GM12878 (cell line): ENCODE data around the gene RPL27. TPM values are rescaled to one million over a fixed set of nuclear protein-coding genes. Genes with fewer than 3 reads are reported as not detected.

ENCODE experiments used
- ATAC-seq: fragments of 200-7000 bp; cut with Tn5 transposase; 3 replicates; pipeline ENCODE4 v1.9.1; 2020; ENCODE audit warnings: mild to moderate bottlenecking, moderate library complexity
- BruUV-seq: library from RNA; stranded (reverse); fragments of 400-500 nt; replicated peaks from 2 replicates; lab custom pipeline; 2021; lab: Mats Ljungman, UMichigan
- CTCF ChIA-PET: fragments of 300-600 bp; sonication (Branson Sonifier 250); formaldehyde crosslinking; extraction: SDS; loops from one replicate; lab custom pipeline; 2021; ENCODE audit warnings: inconsistent platforms; lab: Yijun Ruan, JAX
- POLR2A ChIA-PET: fragments of 350-600 bp; formaldehyde crosslinking; extraction: SDS; loops from one replicate; lab custom pipeline; 2021; ENCODE audit warnings: inconsistent platforms; lab: Charles Lee
- RAD21 ChIA-PET: fragments of 300-600 bp; sonication (Branson Sonifier 250); formaldehyde crosslinking; loops from one replicate; lab custom pipeline; 2023; ENCODE audit warnings: antibody characterized with exemption; ENCODE audit not compliant: unreplicated experiment; lab: Charles Lee
- SMC1A ChIA-PET: fragments of 300-600 bp; sonication (Branson Sonifier 250); formaldehyde crosslinking; loops from one replicate; lab custom pipeline; 2023; ENCODE audit not compliant: unreplicated experiment, uncharacterized antibody; lab: Charles Lee
- DNase-seq: peaks from one replicate; pipeline ENCODE4 v3.0.0-alpha.2; 2011; ENCODE audit warnings: low read depth, low spot score
- FAIRE-seq: peaks from 3 replicates; lab custom pipeline; 2011; peaks lifted over from hg19 to GRCh38; lab: Jason Lieb, UNC
- H2AFZ ChIP-seq: 2 replicates; pipeline ENCODE4 v1.6.0; 2011; ENCODE audit warnings: low read depth, low read length, control low read depth; ENCODE audit not compliant: control insufficient read depth
- H3K27ac ChIP-seq: 2 replicates; pipeline ENCODE4 v1.5.1; 2011; ENCODE audit warnings: control low read depth; ENCODE audit not compliant: control insufficient read depth, insufficient read depth
- H3K27me3 ChIP-seq, 2 experiments: replicated peaks in 1 of 2; 2 replicates each; pipeline versions ENCODE4 v1.6.0 to v1.6.1; 2011; ENCODE audit warnings: low read length in 1 of 2; ENCODE audit not compliant: control insufficient read depth in 2 of 2, insufficient read depth in 2 of 2
- H3K36me3 ChIP-seq, 2 experiments: 2 replicates each; pipeline ENCODE4 v1.5.1; 2011; ENCODE audit warnings: low read length in 1 of 2; ENCODE audit not compliant: control insufficient read depth in 2 of 2, insufficient read depth in 2 of 2
- H3K4me1 ChIP-seq: 2 replicates; pipeline ENCODE4 v1.6.1; 2011; ENCODE audit warnings: mild to moderate bottlenecking, low read length, moderate library complexity, mixed read lengths; ENCODE audit not compliant: control insufficient read depth, insufficient read depth
- H3K4me2 ChIP-seq: 2 replicates; pipeline ENCODE4 v1.6.0; 2011; ENCODE audit warnings: control low read depth; ENCODE audit not compliant: control insufficient read depth, insufficient read depth
- H3K4me3 ChIP-seq: fragments of 200-600 bp; sonication (generic); 2 replicates; pipeline ENCODE4 v1.5.1; 2016
- H3K79me2 ChIP-seq: 2 replicates; pipeline ENCODE4 v1.6.0; 2011; ENCODE audit warnings: low read length; ENCODE audit not compliant: control insufficient read depth, insufficient read depth
- H3K9ac ChIP-seq: 2 replicates; pipeline ENCODE4 v1.8.0; 2011; ENCODE audit warnings: low read length, control low read depth, mixed read lengths; ENCODE audit not compliant: control insufficient read depth, insufficient read depth
- H3K9me3 ChIP-seq: replicated peaks from 3 replicates; pipeline ENCODE4 v1.5.1; 2011; ENCODE audit warnings: mild to moderate bottlenecking, low read length; ENCODE audit not compliant: control insufficient read depth, insufficient read depth
- H4K20me1 ChIP-seq: 2 replicates; pipeline ENCODE4 v1.6.0; 2011; ENCODE audit not compliant: control insufficient read depth, insufficient read depth
- BHLHE40 ChIP-seq, 2 experiments: fragments of 450-650 bp in 1 of 2; IDR thresholded peaks; 2 replicates each; pipeline ENCODE4 v1.6.1; 2011 to 2017; ENCODE audit warnings: low read depth in 2 of 2, borderline replicate concordance in 1 of 2, improper control_type of control experiment in 1 of 2, low read length in 1 of 2, mild to moderate bottlenecking in 1 of 2
- GABPA ChIP-seq: IDR thresholded peaks from 2 replicates; pipeline ENCODE4 v1.6.1; 2014; ENCODE audit warnings: antibody characterized with exemption, low read depth, mild to moderate bottlenecking, inconsistent platforms
- IKZF1 ChIP-seq: fragments of 450-650 bp; conservative IDR thresholded peaks from 2 replicates; pipeline ENCODE4 v1.6.1; 2017; ENCODE audit warnings: antibody characterized with exemption, mild to moderate bottlenecking
- JUNB ChIP-seq: IDR thresholded peaks from 2 replicates; pipeline ENCODE4 v1.6.1; 2016; ENCODE audit warnings: antibody characterized with exemption, mild to moderate bottlenecking
- MLLT1 ChIP-seq: fragments of 450-650 bp; IDR thresholded peaks from 2 replicates; pipeline ENCODE4 v1.6.1; 2016; ENCODE audit warnings: mild to moderate bottlenecking
- NR2C2 ChIP-seq: IDR thresholded peaks from 2 replicates; pipeline ENCODE4 v1.6.1; 2011; ENCODE audit warnings: borderline replicate concordance, low read depth; ENCODE audit not compliant: control insufficient read depth, insufficient read length
- POLR2AphosphoS2 ChIP-seq: IDR thresholded peaks from 2 replicates; pipeline ENCODE4 v1.6.1; 2011; ENCODE audit warnings: low read depth, mild to moderate bottlenecking, low read length, improper control_type of control experiment, moderate library complexity
- RAD51 ChIP-seq: fragments of 450-650 bp; IDR thresholded peaks from 2 replicates; pipeline ENCODE4 v1.6.1; 2016; ENCODE audit warnings: moderate library complexity, mild to moderate bottlenecking, inconsistent platforms
- ZNF274 ChIP-seq: IDR thresholded peaks from one replicate; pipeline ENCODE4 v1.8.0; 2011; ENCODE audit not compliant: insufficient read length, insufficient read depth
- ZSCAN29 ChIP-seq: fragments of 450-650 bp; IDR thresholded peaks from 2 replicates; pipeline ENCODE4 v1.6.1; 2017; ENCODE audit warnings: mild to moderate bottlenecking, moderate library complexity
- WGBS: methylation state at CpG from one replicate; pipeline ENCODE4 v1.1.6; 2016; ENCODE audit warnings: low lambda C conversion rate; ENCODE audit not compliant: insufficient replicate concordance, insufficient coverage; ENCODE audit errors: missing lambda C conversion rate; 5-methylcytosine and 5-hydroxymethylcytosine counted together
- in situ Hi-C: fragments of 300-500 bp; cut with MboI; formaldehyde crosslinking; loops from 9 replicates; pipeline ENCODE4 v1.14.3; 2018; ENCODE audit warnings: mixed read lengths
- intact Hi-C: fragments of 100-400 bp; cut with micrococcal nuclease; formaldehyde crosslinking; loops from one replicate; pipeline ENCODE4 v1.14.2; 2022; ENCODE audit not compliant: unreplicated experiment
- polyA plus RNA-seq, 11 experiments: library from polyadenylated mRNA; depleted of rRNA in 4 of 11; unstranded in 6 of 11; stranded (reverse) in 5 of 11; fragments of >200 nt; fragmentation: Nextera tagmentation in 4 of 11; fragmentation: Illumina TruSeq in 1 of 11; extraction: Ambion mirVana in 4 of 11; extraction: Trizol in 1 of 11; gene quantifications; 1 replicate in 1 of 11; 2 replicates in 10 of 11; pipeline versions ENCODE4 v1.2.1 to v1.2.3, GENCODE V29; 2011 to 2016; ENCODE audit warnings: inconsistent platforms in 2 of 11, missing spikeins in 2 of 11, low read depth in 1 of 11
- total RNA-seq, 4 experiments: library from RNA; depleted of rRNA in 3 of 4; stranded (reverse); fragments of >200 nt in 3 of 4; fragmentation: Illumina TruSeq in 1 of 4; extraction: Trizol in 1 of 4; gene quantifications; 2 replicates each; pipeline versions ENCODE4 v1.2.1 to v1.2.3, GENCODE V29; 2013 to 2021

RPL27 gene
- total and polyA plus RNA-seq, 10 of the 15 experiments (the other 5 are each of a cell fraction or from before 2014, with no cell fraction given), result 1,748 to 6,934 (median 3,779) TPM

GRCh38 chr17:43020030-43020621, 21.9 kb downstream of the RPL27 start (continued):
- TF ChIP-seq ZNF274 (no peak), JUNB (no peak), ZSCAN29 (no peak), NR2C2 (no peak), POLR2AphosphoS2 (no peak)

DNA sequence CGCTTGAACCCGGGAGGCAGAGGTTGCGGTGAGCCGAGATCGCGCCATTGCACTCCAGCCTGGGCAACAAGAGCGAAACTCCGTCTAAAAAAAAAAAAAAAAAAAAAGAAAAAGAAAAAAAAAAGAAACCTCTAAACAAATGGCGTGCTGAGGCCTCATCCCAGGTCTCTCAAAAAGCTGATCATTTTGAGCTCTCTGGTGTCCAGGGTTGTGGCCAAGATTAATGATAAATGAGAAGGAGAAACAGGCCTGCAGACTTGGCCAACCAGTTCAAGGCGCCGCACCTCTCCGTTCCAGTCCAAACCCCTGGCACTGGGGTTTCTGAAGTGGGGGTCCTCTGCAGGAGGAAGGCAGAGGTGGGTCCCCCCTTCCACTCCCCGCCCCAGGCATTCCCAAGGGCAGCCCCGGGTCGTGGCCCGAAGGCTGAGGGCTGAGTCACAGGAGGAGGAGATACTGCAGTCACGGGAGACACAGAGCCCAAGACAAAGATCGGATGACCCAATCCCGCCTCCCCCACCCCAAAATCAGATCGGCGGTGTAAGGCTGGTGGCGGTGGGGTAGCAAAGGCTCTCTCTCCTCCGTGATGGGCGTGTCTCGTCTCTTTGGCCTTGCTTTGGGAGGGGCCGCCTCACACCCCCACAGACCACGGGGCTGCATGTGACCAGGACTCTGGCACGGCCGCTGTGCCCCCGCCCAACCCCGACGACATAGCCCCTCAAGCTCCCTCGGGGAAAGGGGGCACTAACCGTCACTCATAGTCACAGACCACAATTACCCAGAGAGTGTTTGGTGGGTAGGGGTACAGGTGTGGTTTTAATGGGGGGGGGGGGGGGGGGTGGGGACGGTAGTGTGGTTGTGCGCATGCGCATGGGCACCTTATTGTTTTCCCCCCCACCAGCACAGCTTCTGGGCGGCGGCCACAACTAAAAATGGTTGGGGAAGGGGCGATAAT, 22.8 kb downstream of the RPL27 start:
- ATAC-seq, result 0 out of 3 replicates have a peak, but pooled peaks have one; percentile 2
- ChIA-PET CTCF (no interaction called here), POLR2A (no interaction called here), SMC1A (no interaction called here), RAD21 (no interaction called here)
- Histone ChIP-seq H3K9me3 (no peaks in the 10 kb centered on the region), H3K4me2 (peak overlapping the region; percentile 78), H4K20me1 (no peaks in the 10 kb centered on the region), H2AFZ (peak overlapping the region; percentile 93), H3K27ac (no peak overlapping the region), H3K4me1 (peaks cover 10% of the 10 kb centered on the region; the same call in 1 of the 2 replicates), H3K9ac (no peak overlapping the region)
- intact Hi-C loops, result loop anchor here (5.0 kb wide), 1 partner anchor 311 kb away; no protein-coding TSS in a partner anchor
- DNase-seq, result no peak
- no peak for FAIRE-seq
- BruUV-seq, result no TSS peak
- peak in 1 of 2 experiments; percentile 59; a peak in 2 of 4 replicates for TF ChIP-seq BHLHE40 (IDR thresholded peaks at IDR 0.05; ENCODE audit: borderline replicate concordance in 1 of 2, low read depth in 2 of 2, low read length in 1 of 2)
- TF ChIP-seq MLLT1, result peak; percentile 71; the same call in 1 of the 2 replicates
- TF ChIP-seq RAD51, result 0 out of 2 replicates have a peak, but pooled peaks have one; percentile 29
- no peak for TF ChIP-seq GABPA
- TF ChIP-seq IKZF1, result no peak
- TF ChIP-seq, all 136 proteins: peak for 3
- H3K27me3 ChIP-seq, result no peaks in the 10 kb centered on the region
- H3K36me3 ChIP-seq, result no peaks in the 10 kb centered on the region
- in situ Hi-C loops, result loop anchor here (10.0 kb wide), 1 partner anchor 194 kb away; the partner anchor contains the start of gene TMEM106A
- 37% methylated on average over 25 of the region's 40 CpGs for WGBS
- H3K4me3 ChIP-seq, result peak overlapping the region; percentile 88; the same call in 1 of the 2 replicates
- no peaks in the 10 kb centered on the region for H3K79me2 ChIP-seq
